SK-N-SH (cell line): ENCODE data around the gene CYP1A1. TPM values are rescaled to one million over a fixed set of nuclear protein-coding genes. Genes with fewer than 3 reads are reported as not detected.

Experiments used
- CTCF ChIA-PET: fragments of 300-600, 350-600 bp; formaldehyde crosslinking; extraction: SDS; loops from one replicate; lab custom pipeline; 2021; lab: Yijun Ruan, JAX
- POLR2A ChIA-PET: fragments of 350-600 bp; sonication (Branson Sonifier 250); formaldehyde crosslinking; extraction: SDS; loops from one replicate; lab custom pipeline; 2020; ENCODE audit warnings: antibody characterized with exemption, inconsistent platforms; lab: Yijun Ruan, JAX
- DNase-seq: peaks from one replicate; pipeline ENCODE4 v3.0.0; 2012
- H2AFZ ChIP-seq: fragments of 200-600 bp; sonication (generic); 2 replicates; pipeline ENCODE4 v1.8.1; 2016; ENCODE audit warnings: antibody characterized with exemption, mild to moderate bottlenecking, low read depth
- H3F3A ChIP-seq: fragments of 200-600 bp; sonication (generic); replicated peaks from 2 replicates; pipeline ENCODE3; 2016; ENCODE audit warnings: antibody characterized with exemption, mild to moderate bottlenecking; ENCODE audit not compliant: insufficient read depth
- H3K27ac ChIP-seq, 2 experiments: fragments of 200-500 bp in 1 of 2; fragments of 200-600 bp in 1 of 2; sonication (Bioruptor generic) in 1 of 2; sonication (generic), shearing (Covaris generic) in 1 of 2; 2 replicates each; pipeline versions ENCODE4 v1.5.1 to v1.6.1; 2014 to 2016; ENCODE audit warnings: low read depth in 2 of 2, inconsistent platforms in 1 of 2, low read length in 1 of 2, mild to moderate bottlenecking in 1 of 2, mixed read lengths in 1 of 2
- H3K27me3 ChIP-seq: fragments of 200-600 bp; sonication (generic), shearing (Covaris generic); 2 replicates; pipeline ENCODE4 v1.6.1; 2016; ENCODE audit warnings: mixed run types; ENCODE audit not compliant: insufficient read depth
- H3K36me3 ChIP-seq, 2 experiments: fragments of 200-500 bp in 1 of 2; fragments of 200-600 bp in 1 of 2; sonication (Bioruptor generic) in 1 of 2; sonication (generic) in 1 of 2; replicated peaks in 1 of 2; 2 replicates each; pipeline versions ENCODE3 to v1.5.1; 2014 to 2016; ENCODE audit warnings: low read length in 1 of 2, mild to moderate bottlenecking in 1 of 2; ENCODE audit not compliant: insufficient read depth in 2 of 2, control insufficient read depth in 1 of 2
- H3K4me1 ChIP-seq, 2 experiments: fragments of 200-500 bp in 1 of 2; fragments of 200-600 bp in 1 of 2; sonication (Bioruptor generic) in 1 of 2; sonication (generic), shearing (Covaris generic) in 1 of 2; 2 replicates each; pipeline versions ENCODE4 v1.5.1 to v1.6.1; 2014 to 2016; ENCODE audit warnings: low read depth in 1 of 2, low read length in 1 of 2, mixed run types in 1 of 2; ENCODE audit not compliant: insufficient read depth in 2 of 2, control insufficient read depth in 1 of 2
- H3K4me2 ChIP-seq: fragments of 200-600 bp; sonication (generic), shearing (Covaris generic); 2 replicates; pipeline ENCODE4 v1.6.1; 2017; ENCODE audit warnings: mixed run types
- H3K4me3 ChIP-seq, 2 experiments: fragments of 200-500 bp in 1 of 2; fragments of 200-600 bp in 1 of 2; sonication (Bioruptor generic) in 1 of 2; sonication (generic), shearing (Covaris generic) in 1 of 2; 2 replicates each; pipeline versions ENCODE4 v1.5.1 to v1.8.1; 2014 to 2016; ENCODE audit warnings: low read depth in 2 of 2, inconsistent platforms in 1 of 2, low read length in 1 of 2, mild to moderate bottlenecking in 1 of 2, mixed read lengths in 1 of 2, moderate library complexity in 1 of 2
- H3K79me2 ChIP-seq: fragments of 200-600 bp; sonication (generic); 2 replicates; pipeline ENCODE4 v1.8.1; 2017; ENCODE audit warnings: mild to moderate bottlenecking; ENCODE audit not compliant: insufficient read depth
- H3K9ac ChIP-seq: fragments of 200-600 bp; sonication (generic); 2 replicates; pipeline ENCODE4 v1.6.1; 2017; ENCODE audit warnings: mixed run types
- H3K9me2 ChIP-seq: fragments of 200-600 bp; sonication (generic); 2 replicates; pipeline ENCODE4 v1.6.1; 2017; ENCODE audit warnings: mixed run types
- H3K9me3 ChIP-seq: fragments of 200-600 bp; sonication (generic); 2 replicates; pipeline ENCODE4 v1.6.1; 2017; ENCODE audit warnings: mixed run types, mild to moderate bottlenecking, moderate library complexity
- H4K20me1 ChIP-seq: fragments of 200-600 bp; sonication (generic); 2 replicates; pipeline ENCODE4 v1.6.1; 2017; ENCODE audit warnings: mild to moderate bottlenecking, mixed run types; ENCODE audit not compliant: insufficient read depth
- ELF1 ChIP-seq: IDR thresholded peaks from 2 replicates; pipeline ENCODE4 v1.4.0; 2012
- EZH2phosphoT487 ChIP-seq: fragments of 200-600 bp; sonication (generic); IDR thresholded peaks from 2 replicates; pipeline ENCODE4 v1.6.1; 2017; ENCODE audit warnings: low read depth, mixed run types, mild to moderate bottlenecking, antibody characterized with exemption, moderate library complexity, borderline replicate concordance
- FOXM1 ChIP-seq: IDR thresholded peaks from 2 replicates; pipeline ENCODE4 v1.4.0; 2012; ENCODE audit warnings: low read depth, mild to moderate bottlenecking
- GABPA ChIP-seq: IDR thresholded peaks from 2 replicates; pipeline ENCODE4 v1.4.0; 2012; ENCODE audit warnings: low read depth, mild to moderate bottlenecking
- JUND ChIP-seq: IDR thresholded peaks from 2 replicates; pipeline ENCODE4 v1.4.0; 2012
- MEF2A ChIP-seq: IDR thresholded peaks from 2 replicates; pipeline ENCODE4 v1.4.0; 2012; ENCODE audit warnings: low read depth, borderline replicate concordance
- NRF1 ChIP-seq: IDR thresholded peaks from 2 replicates; pipeline ENCODE4 v1.6.1; 2012; ENCODE audit warnings: low read depth, mild to moderate bottlenecking, low read length
- POLR2AphosphoS5 ChIP-seq: IDR thresholded peaks from 2 replicates; pipeline ENCODE4 v1.6.1; 2012; ENCODE audit warnings: low read depth, low read length
- RCOR1 ChIP-seq: fragments of 150-350 bp; IDR thresholded peaks from 2 replicates; pipeline ENCODE4 v1.6.1; 2017; ENCODE audit warnings: antibody characterized with exemption, low read length
- RFX5 ChIP-seq: IDR thresholded peaks from 2 replicates; pipeline ENCODE4 v1.6.1; 2012; ENCODE audit warnings: mild to moderate bottlenecking, improper control_type of control experiment, low read length
- SMC3 ChIP-seq: IDR thresholded peaks from 2 replicates; pipeline ENCODE4 v1.6.1; 2012; ENCODE audit warnings: low read depth, low read length, improper control_type of control experiment
- WGBS: methylation state at CpG from one replicate; pipeline ENCODE4 v1.1.6; 2017; ENCODE audit warnings: low lambda C conversion rate; 5-methylcytosine and 5-hydroxymethylcytosine counted together
- polyA plus RNA-seq, 3 experiments: library from polyadenylated mRNA; depleted of rRNA; stranded (reverse); fragments of >200 nt; gene quantifications; 2 replicates each; pipeline ENCODE4 v1.2.3, GENCODE V29; 2012
- TF ChIP-seq, protein P1 (sequence below): IDR thresholded peaks from 2 replicates; pipeline ENCODE4; 2012
- TF ChIP-seq, protein P2 (sequence below): fragments of 150-350 bp; IDR thresholded peaks from 2 replicates; pipeline ENCODE4 v1.6.1; 2017; ENCODE audit warnings: antibody characterized with exemption, low read length, low read depth, borderline replicate concordance
- TF ChIP-seq, protein P3 (sequence below): IDR thresholded peaks from 2 replicates; pipeline ENCODE4 v1.4.0; 2012; ENCODE audit warnings: low read depth
- TF ChIP-seq, protein P4 (sequence below): IDR thresholded peaks from 2 replicates; pipeline ENCODE4 v1.4.0; 2012; ENCODE audit warnings: low read depth, borderline replicate concordance
- TF ChIP-seq, protein P5 (sequence below): IDR thresholded peaks from 2 replicates; pipeline ENCODE4 v1.4.0; 2012; ENCODE audit warnings: low read depth, borderline replicate concordance

Gene CYP1A1
- polyA plus RNA-seq, 1 of the 3 experiments (the other 2 are of a cell fraction): 0.07 TPM

DNA sequence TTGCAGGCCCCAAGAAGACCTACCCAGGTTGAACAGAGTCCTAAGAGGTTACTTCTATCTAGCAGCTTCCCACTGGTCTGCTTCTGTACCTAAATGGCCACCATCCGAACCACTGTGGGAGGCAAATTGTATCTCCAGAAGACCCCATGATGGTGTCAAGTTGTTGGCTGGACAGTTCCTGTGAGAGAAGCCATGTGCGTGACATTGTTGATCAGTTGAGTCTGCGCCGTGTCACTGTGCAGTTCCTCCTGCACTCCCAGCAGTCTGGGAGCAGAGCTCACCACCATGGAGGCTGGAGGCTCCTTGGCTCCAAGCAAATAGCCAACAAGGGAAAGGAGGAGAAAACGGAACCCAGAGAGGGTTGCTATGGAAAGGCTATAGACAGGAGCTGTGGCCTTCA is 7.5 kb upstream of the CYP1A1 start:
- Histone ChIP-seq H4K20me1 (no peaks in the 10 kb centered on the region), H3K27me3 (peaks cover 58% of the 10 kb centered on the region), H3K9me2 (no peaks in the 10 kb centered on the region), H3K27ac (no peak overlapping the region), H3K4me2 (no peak overlapping the region), H3K9me3 (no peaks in the 10 kb centered on the region), H3K4me3 (no peak overlapping the region), H3F3A (no peaks in the 10 kb centered on the region), H2AFZ (no peak overlapping the region), H3K79me2 (no peaks in the 10 kb centered on the region), H3K36me3 (no peaks in the 10 kb centered on the region), H3K9ac (no peak overlapping the region), H3K4me1 (no peaks in the 10 kb centered on the region)
- DNase-seq: no peak
- ChIA-PET CTCF (interaction anchor here (0.8 to 2.1 kb wide), 3 partner anchors 36 to 104 kb away, joined by 3 to 6 read pairs (median 6); no protein-coding TSS in a partner anchor), POLR2A (no interaction called here)
- WGBS: 47% methylated on average over 4 of the region's 5 CpGs
- TF ChIP-seq, protein P1, sequence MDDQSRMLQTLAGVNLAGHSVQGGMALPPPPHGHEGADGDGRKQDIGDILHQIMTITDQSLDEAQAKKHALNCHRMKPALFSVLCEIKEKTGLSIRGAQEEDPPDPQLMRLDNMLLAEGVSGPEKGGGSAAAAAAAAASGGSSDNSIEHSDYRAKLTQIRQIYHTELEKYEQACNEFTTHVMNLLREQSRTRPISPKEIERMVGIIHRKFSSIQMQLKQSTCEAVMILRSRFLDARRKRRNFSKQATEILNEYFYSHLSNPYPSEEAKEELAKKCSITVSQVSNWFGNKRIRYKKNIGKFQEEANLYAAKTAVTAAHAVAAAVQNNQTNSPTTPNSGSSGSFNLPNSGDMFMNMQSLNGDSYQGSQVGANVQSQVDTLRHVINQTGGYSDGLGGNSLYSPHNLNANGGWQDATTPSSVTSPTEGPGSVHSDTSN: no peak
- TF ChIP-seq, protein P2, sequence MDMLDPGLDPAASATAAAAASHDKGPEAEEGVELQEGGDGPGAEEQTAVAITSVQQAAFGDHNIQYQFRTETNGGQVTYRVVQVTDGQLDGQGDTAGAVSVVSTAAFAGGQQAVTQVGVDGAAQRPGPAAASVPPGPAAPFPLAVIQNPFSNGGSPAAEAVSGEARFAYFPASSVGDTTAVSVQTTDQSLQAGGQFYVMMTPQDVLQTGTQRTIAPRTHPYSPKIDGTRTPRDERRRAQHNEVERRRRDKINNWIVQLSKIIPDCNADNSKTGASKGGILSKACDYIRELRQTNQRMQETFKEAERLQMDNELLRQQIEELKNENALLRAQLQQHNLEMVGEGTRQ: no peak
- no peak for TF ChIP-seq EZH2phosphoT487
- TF ChIP-seq, protein P3, sequence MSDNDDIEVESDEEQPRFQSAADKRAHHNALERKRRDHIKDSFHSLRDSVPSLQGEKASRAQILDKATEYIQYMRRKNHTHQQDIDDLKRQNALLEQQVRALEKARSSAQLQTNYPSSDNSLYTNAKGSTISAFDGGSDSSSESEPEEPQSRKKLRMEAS: no peak
- TF ChIP-seq SMC3: no peak
- no peak for TF ChIP-seq JUND
- no peak for TF ChIP-seq MEF2A
- no peak for TF ChIP-seq GABPA
- no peak for TF ChIP-seq NRF1
- no peak for TF ChIP-seq RCOR1
- TF ChIP-seq FOXM1: no peak
- TF ChIP-seq RFX5: no peak
- TF ChIP-seq ELF1: no peak
- TF ChIP-seq, protein P4, sequence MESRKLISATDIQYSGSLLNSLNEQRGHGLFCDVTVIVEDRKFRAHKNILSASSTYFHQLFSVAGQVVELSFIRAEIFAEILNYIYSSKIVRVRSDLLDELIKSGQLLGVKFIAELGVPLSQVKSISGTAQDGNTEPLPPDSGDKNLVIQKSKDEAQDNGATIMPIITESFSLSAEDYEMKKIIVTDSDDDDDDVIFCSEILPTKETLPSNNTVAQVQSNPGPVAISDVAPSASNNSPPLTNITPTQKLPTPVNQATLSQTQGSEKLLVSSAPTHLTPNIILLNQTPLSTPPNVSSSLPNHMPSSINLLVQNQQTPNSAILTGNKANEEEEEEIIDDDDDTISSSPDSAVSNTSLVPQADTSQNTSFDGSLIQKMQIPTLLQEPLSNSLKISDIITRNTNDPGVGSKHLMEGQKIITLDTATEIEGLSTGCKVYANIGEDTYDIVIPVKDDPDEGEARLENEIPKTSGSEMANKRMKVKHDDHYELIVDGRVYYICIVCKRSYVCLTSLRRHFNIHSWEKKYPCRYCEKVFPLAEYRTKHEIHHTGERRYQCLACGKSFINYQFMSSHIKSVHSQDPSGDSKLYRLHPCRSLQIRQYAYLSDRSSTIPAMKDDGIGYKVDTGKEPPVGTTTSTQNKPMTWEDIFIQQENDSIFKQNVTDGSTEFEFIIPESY: no peak
- TF ChIP-seq POLR2AphosphoS5: no peak
- TF ChIP-seq, protein P5, sequence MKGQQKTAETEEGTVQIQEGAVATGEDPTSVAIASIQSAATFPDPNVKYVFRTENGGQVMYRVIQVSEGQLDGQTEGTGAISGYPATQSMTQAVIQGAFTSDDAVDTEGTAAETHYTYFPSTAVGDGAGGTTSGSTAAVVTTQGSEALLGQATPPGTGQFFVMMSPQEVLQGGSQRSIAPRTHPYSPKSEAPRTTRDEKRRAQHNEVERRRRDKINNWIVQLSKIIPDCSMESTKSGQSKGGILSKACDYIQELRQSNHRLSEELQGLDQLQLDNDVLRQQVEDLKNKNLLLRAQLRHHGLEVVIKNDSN: no peak
